ENCODE measurements around the gene RSF1.
A peak's percentile ranks its signal among the peaks of the same experiment; 100 is the strongest.

Gene RSF1

GRCh38 chr11:77806993-77807392 is 13.5 kb downstream of the RSF1 start:
- DNase-seq = no peak

- DNase-seq = no peak
Observed at GRCh38 chr11:77806415-77806814, 14.1 kb downstream of the RSF1 start.

GRCh38 chr11:77801477-77801876 is 19.0 kb downstream of the RSF1 start:
- DNase-seq = peak; percentile 4

- no peak for DNase-seq
Observed at GRCh38 chr11:77800449-77800848, 20.1 kb downstream of the RSF1 start.

- peak; percentile 20 for DNase-seq
Observed at GRCh38 chr11:77799338-77799737, 21.2 kb downstream of the RSF1 start.

GRCh38 chr11:77793972-77794371 is 26.6 kb downstream of the RSF1 start:
- DNase-seq = no peak

GRCh38 chr11:77791301-77791700 is 29.2 kb downstream of the RSF1 start:
- no peak for DNase-seq

GRCh38 chr11:77789731-77790476 is 30.6 kb downstream of the RSF1 start:
- no peak for DNase-seq

- no peak for DNase-seq
Observed at GRCh38 chr11:77789061-77789730, 31.3 kb downstream of the RSF1 start.

- DNase-seq = no peak
Observed at GRCh38 chr11:77784572-77784971, 36.0 kb downstream of the RSF1 start.

- DNase-seq = no peak
Observed at GRCh38 chr11:77783025-77783424, 37.5 kb downstream of the RSF1 start.

GRCh38 chr11:77779935-77780334 is 40.6 kb downstream of the RSF1 start:
- peak; percentile 47 for DNase-seq

- no peak for DNase-seq
Observed at GRCh38 chr11:77778549-77778948, 42.0 kb downstream of the RSF1 start.

- no peak for DNase-seq
Observed at GRCh38 chr11:77778118-77778517, 42.4 kb downstream of the RSF1 start.

- DNase-seq = peak; percentile 23
Observed at GRCh38 chr11:77776455-77776854, 44.1 kb downstream of the RSF1 start.

GRCh38 chr11:77775936-77776335 is 44.6 kb downstream of the RSF1 start:
- no peak for DNase-seq

- no peak for DNase-seq
Observed at GRCh38 chr11:77771135-77771534, 49.4 kb downstream of the RSF1 start.

GRCh38 chr11:77770629-77771028 is 49.9 kb downstream of the RSF1 start:
- no peak for DNase-seq

GRCh38 chr11:77762426-77762825 is 58.1 kb downstream of the RSF1 start:
- DNase-seq = no peak

GRCh38 chr11:77761491-77761890 is 59.0 kb downstream of the RSF1 start:
- DNase-seq = no peak

- DNase-seq = no peak
Observed at GRCh38 chr11:77758331-77758730, 62.2 kb downstream of the RSF1 start.

- DNase-seq = no peak
Observed at GRCh38 chr11:77753230-77753629, 67.3 kb downstream of the RSF1 start.

- DNase-seq = peak; percentile 14
Observed at GRCh38 chr11:77752516-77752915, 68.0 kb downstream of the RSF1 start.

GRCh38 chr11:77750394-77751156 is 69.9 kb downstream of the RSF1 start:
- no peak for DNase-seq

Measured in fibroblast of skin of right quadriceps (primary cell).